HT1080 (cell line): ENCODE results near the gene OR6X1. TPM values are rescaled to one million over a fixed set of nuclear protein-coding genes. Genes with fewer than 3 reads are reported as not detected.

Experiments used
- small RNA-seq: library from RNA; depleted of rRNA; stranded (forward); fragments of <200 nt; gene quantifications from one replicate; pipeline ENCODE3, GENCODE V24; 2014
- total RNA-seq: library from RNA; depleted of rRNA; stranded (reverse); fragments of >200 nt; shearing (Covaris generic); gene quantifications from 2 replicates; pipeline ENCODE4 v1.2.3, GENCODE V29; 2014; rRNA removed

Gene OR6X1
- total RNA-seq, 1 experiment from 2014 or later: not detected

Small RNAs within 50 kb of the gene (small RNA-seq; reads per million reads assigned to genes)
- not detected for gene RNU1-21P

Other genes with a start within 250 kb of the OR6X1 start
- gene SCN3B, start 99.9 kb downstream of the OR6X1 start, total RNA-seq: 0.03 and 0.06 TPM in 2 replicates
- gene ZNF202, start 12.9 kb downstream of the OR6X1 start, total RNA-seq: 9.7 and 11.3 TPM in 2 replicates
- gene OR6M1, start 51.8 kb upstream of the OR6X1 start, total RNA-seq: not detected in 2 replicates
- gene TMEM225, start 131.2 kb upstream of the OR6X1 start, total RNA-seq: not detected in 2 replicates
- gene OR8D4, start 147.6 kb upstream of the OR6X1 start, total RNA-seq: not detected in 2 replicates
- gene OR4D5, start 185.1 kb upstream of the OR6X1 start, total RNA-seq: not detected in 2 replicates
- gene OR6T1, start 189.3 kb upstream of the OR6X1 start, total RNA-seq: not detected in 2 replicates
- gene OR10S1, start 223.3 kb upstream of the OR6X1 start, total RNA-seq: not detected in 2 replicates
- not detected in 2 replicates for gene OR10G6, start 240.6 kb upstream of the OR6X1 start, total RNA-seq